RWPE1 (cell line): ENCODE measurements around the gene CST8.

Experiments
- CTCF ChIA-PET: fragments of 350-600 bp; sonication (Branson Sonifier 250); formaldehyde crosslinking; extraction: SDS; loops from one replicate; lab custom pipeline; 2021; lab: Yijun Ruan, JAX
- POLR2A ChIA-PET: fragments of 400-600 bp; formaldehyde crosslinking; extraction: SDS; loops from one replicate; lab custom pipeline; 2020; ENCODE audit warnings: antibody characterized with exemption; ENCODE audit not compliant: low non-redundant PET; lab: Yijun Ruan, JAX
- DNase-seq: peaks from one replicate; pipeline ENCODE4 v3.0.0; 2012; ENCODE audit warnings: low spot score
- H3K27ac ChIP-seq: fragments of 450-650 bp; 2 replicates; pipeline ENCODE4 v1.5.1; 2017
- CTCF ChIP-seq: fragments of 450-650 bp; conservative IDR thresholded peaks from 2 replicates; pipeline ENCODE4 v1.5.1; 2017; ENCODE audit warnings: low read depth, mild to moderate bottlenecking

Gene CST8

GRCh38 chr20:23488470-23488869 lies 2.4 kb upstream of the CST8 start:
- H3K27ac ChIP-seq, result no peak overlapping the region
- ChIA-PET CTCF (no interaction called here), POLR2A (no interaction called here)
- no peak for DNase-seq
- TF ChIP-seq CTCF, result no peak

- ChIA-PET POLR2A (no interaction called here), CTCF (no interaction called here)
- no peak overlapping the region for H3K27ac ChIP-seq
- no peak for TF ChIP-seq CTCF
- no peak for DNase-seq
These were observed 1.9 kb upstream of the CST8 start for GRCh38 chr20:23488996-23489395.

GRCh38 chr20:23492292-23492691 lies 1.4 kb downstream of the CST8 start:
- ChIA-PET POLR2A (no interaction called here), CTCF (no interaction called here)
- TF ChIP-seq CTCF, result no peak
- H3K27ac ChIP-seq, result no peak overlapping the region
- no peak for DNase-seq

GRCh38 chr20:23493172-23493772 lies 2.4 kb downstream of the CST8 start:
- H3K27ac ChIP-seq, result no peak overlapping the region
- ChIA-PET CTCF (no interaction called here), POLR2A (no interaction called here)
- no peak for DNase-seq
- TF ChIP-seq CTCF, result no peak

- TF ChIP-seq CTCF, result no peak
- CTCF ChIA-PET, result no interaction called here
- H3K27ac ChIP-seq, result no peak overlapping the region
- POLR2A ChIA-PET, result no interaction called here
- no peak for DNase-seq
These were observed 6.6 kb downstream of the CST8 start for GRCh38 chr20:23497536-23497935.

GRCh38 chr20:23501926-23502325 lies 11.0 kb downstream of the CST8 start:
- CTCF ChIA-PET, result no interaction called here
- POLR2A ChIA-PET, result no interaction called here
- no peak for TF ChIP-seq CTCF
- no peak overlapping the region for H3K27ac ChIP-seq
- no peak for DNase-seq
